ENCODE results near the gene PRPSAP1. TPM values are rescaled to one million over a fixed set of nuclear protein-coding genes. Genes with fewer than 3 reads are reported as not detected.
A peak's percentile ranks its signal among the peaks of the same experiment; 100 is the strongest.

The PRPSAP1 gene
- total and polyA plus RNA-seq, 7 experiments from 2014 or later, result 19.6 to 59.1 (median 53.3) TPM

DNA sequence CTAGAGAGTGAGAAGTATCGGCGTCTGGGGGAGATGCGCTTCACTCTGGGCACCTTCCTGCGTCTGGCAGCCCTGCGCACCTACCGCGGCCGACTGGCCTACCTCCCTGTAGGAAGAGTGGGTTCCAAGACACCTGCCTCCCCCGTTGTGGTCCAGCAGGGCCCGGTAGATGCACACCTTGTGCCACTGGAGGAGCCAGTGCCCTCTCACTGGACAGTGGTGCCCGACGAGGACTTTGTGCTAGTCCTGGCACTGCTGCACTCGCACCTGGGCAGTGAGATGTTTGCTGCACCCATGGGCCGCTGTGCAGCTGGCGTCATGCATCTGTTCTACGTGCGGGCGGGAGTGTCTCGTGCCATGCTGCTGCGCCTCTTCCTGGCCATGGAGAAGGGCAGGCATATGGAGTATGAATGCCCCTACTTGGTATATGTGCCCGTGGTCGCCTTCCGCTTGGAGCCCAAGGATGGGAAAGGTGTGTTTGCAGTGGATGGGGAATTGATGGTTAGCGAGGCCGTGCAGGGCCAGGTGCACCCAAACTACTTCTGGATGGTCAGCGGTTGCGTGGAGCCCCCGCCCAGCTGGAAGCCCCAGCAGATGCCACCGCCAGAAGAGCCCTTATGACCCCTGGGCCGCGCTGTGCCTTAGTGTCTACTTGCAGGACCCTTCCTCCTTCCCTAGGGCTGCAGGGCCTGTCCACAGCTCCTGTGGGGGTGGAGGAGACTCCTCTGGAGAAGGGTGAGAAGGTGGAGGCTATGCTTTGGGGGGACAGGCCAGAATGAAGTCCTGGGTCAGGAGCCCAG lies 33.5 kb upstream of the PRPSAP1 start:
- Mint-ChIP-seq H3K27ac (peak overlapping the region in 2 of 9 donors; percentile 25 to 77), H3K4me3 (peak overlapping the region in 3 of 10 donors; percentile 21 to 93 (median 75)), H3K36me3 (peaks cover 0 to 7% (median 0%) of the 10 kb centered on the region in 5 donors), H3K9me3 (peaks cover 0 to 1% (median 0%) of the 10 kb centered on the region in 11 donors), H3K27me3 (no peaks in the 10 kb centered on the region), H3K4me1 (peaks cover 4 to 17% (median 10%) of the 10 kb centered on the region in 7 donors)
- H3K4me3 ChIP-seq (ENCODE audit: low read length), result no peak overlapping the region
- H3K36me3 ChIP-seq (ENCODE audit: control insufficient read depth in 2 of 3, insufficient read depth in 3 of 3, low read length in 3 of 3), result peaks cover 0 to 25% (median 0%) of the 10 kb centered on the region in 3 experiments
- H3K4me1 ChIP-seq (ENCODE audit: control insufficient read depth in 2 of 2, insufficient read depth in 2 of 2, low read length in 2 of 2), result peaks cover 0 to 15% of the 10 kb centered on the region in 2 donors
- ChIA-PET CTCF (interaction anchor here (0.6 to 3.1 kb wide), 3 partner anchors 10 to 459 kb away, joined by 3 to 18 read pairs (median 3); no protein-coding TSS in a partner anchor), POLR2A (interaction anchor here (0.6 to 1.4 kb wide), 2 partner anchors 11 to 121 kb away, joined by 3 to 4 read pairs; no protein-coding TSS in a partner anchor)
- ATAC-seq (no peak), DNase-seq (no peak)
- H3K27me3 ChIP-seq (ENCODE audit: control insufficient read depth in 2 of 2, insufficient read depth in 2 of 2, low read length in 2 of 2), result no peaks in the 10 kb centered on the region
- no peak overlapping the region for H3K27ac ChIP-seq (ENCODE audit: low read depth, low read length)
- intact Hi-C loops (cut with micrococcal nuclease), result no loop called here
- H3K9me3 ChIP-seq (ENCODE audit: control insufficient read depth in 2 of 3, low read length in 3 of 3), result no peaks in the 10 kb centered on the region

DNA sequence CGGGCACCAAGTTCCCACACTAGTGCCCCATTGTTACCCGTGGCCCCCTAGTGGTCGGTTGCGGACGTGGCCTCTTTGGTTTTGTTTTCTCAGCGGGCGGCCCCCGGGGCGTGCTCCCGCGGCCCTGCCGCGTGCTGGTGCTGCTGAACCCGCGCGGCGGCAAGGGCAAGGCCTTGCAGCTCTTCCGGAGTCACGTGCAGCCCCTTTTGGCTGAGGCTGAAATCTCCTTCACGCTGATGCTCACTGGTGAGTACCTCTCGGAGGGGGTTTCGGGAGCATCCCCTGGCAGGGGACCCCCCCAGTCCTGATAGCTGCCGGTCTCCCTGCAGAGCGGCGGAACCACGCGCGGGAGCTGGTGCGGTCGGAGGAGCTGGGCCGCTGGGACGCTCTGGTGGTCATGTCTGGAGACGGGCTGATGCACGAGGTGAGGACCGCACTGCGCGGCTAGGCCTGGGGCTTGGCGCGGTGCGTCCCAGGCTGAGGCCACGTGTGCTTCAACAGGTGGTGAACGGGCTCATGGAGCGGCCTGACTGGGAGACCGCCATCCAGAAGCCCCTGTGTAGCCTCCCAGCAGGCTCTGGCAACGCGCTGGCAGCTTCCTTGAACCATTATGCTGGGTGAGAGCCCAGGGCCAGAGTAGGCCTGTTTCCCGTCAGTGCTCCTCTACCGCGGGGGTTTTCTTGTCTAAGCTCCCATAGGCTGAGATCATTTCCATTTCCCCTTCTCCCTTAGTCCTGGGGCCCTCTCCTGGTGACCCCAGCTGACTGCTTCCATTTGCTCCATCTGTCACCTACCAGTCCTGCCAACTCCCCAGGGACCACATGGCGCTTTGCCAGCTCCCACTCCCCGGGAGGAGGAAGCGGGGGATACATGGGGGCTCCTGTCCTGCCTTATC lies 32.4 kb upstream of the PRPSAP1 start:
- POLR2A ChIA-PET, result interaction anchor here (1.4 to 2.3 kb wide), 5 partner anchors 33 to 375 kb away, joined by 3 to 8 read pairs (median 4); partner anchors contain the start of genes PRPSAP1 and UBE2O

DNA sequence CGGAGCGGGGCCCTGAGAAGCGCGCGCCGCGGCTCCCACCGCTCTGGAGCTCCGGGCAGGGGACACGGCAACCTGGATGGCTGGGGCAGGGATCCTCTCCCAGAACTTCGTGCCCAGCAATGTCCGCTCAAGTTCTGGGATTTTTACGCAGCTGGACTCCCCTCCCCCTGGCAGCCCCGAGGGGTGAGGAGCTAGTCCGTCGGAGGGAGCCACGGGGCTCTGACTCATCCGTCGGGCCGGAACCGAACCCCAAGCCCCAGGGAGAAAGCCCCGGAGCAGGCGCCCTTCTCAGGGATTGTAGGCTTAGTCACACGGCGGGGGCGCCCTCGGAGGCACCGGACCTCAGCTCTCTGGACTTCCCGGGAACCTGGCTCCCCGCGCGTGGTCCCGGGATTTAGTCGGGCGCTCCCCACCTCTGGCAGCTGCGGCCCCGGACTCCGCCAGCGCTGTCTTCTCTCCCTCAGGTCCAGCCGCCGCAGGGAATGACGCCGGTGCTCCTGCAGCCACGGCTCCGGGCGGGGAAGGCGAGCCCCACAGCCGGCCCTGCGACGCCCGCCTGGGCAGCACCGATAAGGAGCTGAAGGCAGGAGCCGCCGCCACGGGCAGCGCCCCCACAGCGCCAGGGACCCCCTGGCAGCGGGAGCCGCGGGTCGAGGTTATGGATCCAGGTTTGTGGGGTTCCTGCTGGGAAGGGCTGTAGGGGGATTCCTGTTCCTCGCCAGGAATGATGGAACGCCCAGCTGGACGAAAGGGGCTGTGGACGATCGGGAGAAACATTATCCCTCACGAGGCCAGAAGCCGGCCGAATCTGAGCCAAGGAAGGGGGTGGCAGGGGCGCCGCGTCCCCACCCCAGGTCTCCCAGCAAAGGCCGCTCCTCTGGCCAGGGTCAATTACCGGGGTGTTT lies 31.5 kb upstream of the PRPSAP1 start:
- no peak overlapping the region for H3K27ac ChIP-seq (ENCODE audit: low read depth, low read length)
- peaks cover 4 to 17% (median 11%) of the 10 kb centered on the region in 7 donors for H3K4me1 Mint-ChIP-seq
- intact Hi-C loops (cut with micrococcal nuclease), result loop anchor here (1.0 to 2.0 kb wide), 5 partner anchors 14 to 82 kb away; partner anchors contain the start of genes UBE2O (in 2 of the 2) and PRPSAP1 (in 1 of the 2)
- peak overlapping the region; percentile 63 for H3K4me3 ChIP-seq (ENCODE audit: low read length)
- peaks cover 0 to 6% (median 0%) of the 10 kb centered on the region in 5 donors for H3K36me3 Mint-ChIP-seq
- peaks cover 0 to 1% (median 0%) of the 10 kb centered on the region in 11 donors for H3K9me3 Mint-ChIP-seq
- peaks cover 0 to 15% of the 10 kb centered on the region in 2 donors for H3K4me1 ChIP-seq (ENCODE audit: control insufficient read depth in 2 of 2, insufficient read depth in 2 of 2, low read length in 2 of 2)
- no peaks in the 10 kb centered on the region for H3K27me3 Mint-ChIP-seq
- peak overlapping the region; percentile 39 to 93 (median 71) for H3K4me3 Mint-ChIP-seq
- ChIA-PET POLR2A (interaction anchor here (0.7 to 2.3 kb wide), 12 partner anchors 32 to 632 kb away, joined by 3 to 8 read pairs (median 3); partner anchors contain the start of genes EXOC7, PRPSAP1 and UBE2O), CTCF (interaction anchor here (0.6 to 3.1 kb wide), 11 partner anchors 12 to 714 kb away, joined by 3 to 18 read pairs (median 4); partner anchors contain the start of gene QRICH2)
- DNase-seq (peak in 6 of 9 donors; percentile 9 to 68 (median 28)), ATAC-seq (peak; percentile 36)
- no peak overlapping the region for H3K27ac Mint-ChIP-seq
- H3K36me3 ChIP-seq (ENCODE audit: control insufficient read depth in 2 of 3, insufficient read depth in 3 of 3, low read length in 3 of 3), result peaks cover 0 to 6% (median 0%) of the 10 kb centered on the region in 3 experiments
- no peaks in the 10 kb centered on the region for H3K27me3 ChIP-seq (ENCODE audit: control insufficient read depth in 2 of 2, insufficient read depth in 2 of 2, low read length in 2 of 2)
- no peaks in the 10 kb centered on the region for H3K9me3 ChIP-seq (ENCODE audit: control insufficient read depth in 2 of 3, low read length in 3 of 3)

More for the DNA sequence above, 32.4 kb upstream of the PRPSAP1 start:
- Histone ChIP-seq H3K9me3 (ENCODE audit: control insufficient read depth in 2 of 3, low read length in 3 of 3) (no peaks in the 10 kb centered on the region), H3K4me3 (ENCODE audit: low read length) (peak overlapping the region; percentile 61), H3K4me1 (ENCODE audit: control insufficient read depth in 2 of 2, insufficient read depth in 2 of 2, low read length in 2 of 2) (peaks cover 0 to 15% of the 10 kb centered on the region in 2 donors), H3K27ac (ENCODE audit: low read depth, low read length) (no peak overlapping the region), H3K27me3 (ENCODE audit: control insufficient read depth in 2 of 2, insufficient read depth in 2 of 2, low read length in 2 of 2) (no peaks in the 10 kb centered on the region), H3K36me3 (ENCODE audit: control insufficient read depth in 2 of 3, insufficient read depth in 3 of 3, low read length in 3 of 3) (peaks cover 0 to 15% (median 0%) of the 10 kb centered on the region in 3 experiments)
- H3K27ac Mint-ChIP-seq, result peak overlapping the region in 2 of 9 donors; percentile 25 to 28
- no peaks in the 10 kb centered on the region for H3K27me3 Mint-ChIP-seq
- ATAC-seq (peak; percentile 68), DNase-seq (peak; percentile 68 to 89 (median 80))
- CTCF ChIA-PET, result interaction anchor here (0.6 to 3.1 kb wide), 7 partner anchors 11 to 713 kb away, joined by 3 to 18 read pairs (median 4); partner anchors contain the start of gene QRICH2
- H3K36me3 Mint-ChIP-seq, result peaks cover 0 to 7% (median 0%) of the 10 kb centered on the region in 5 donors
- H3K4me3 Mint-ChIP-seq, result peak overlapping the region; percentile 39 to 93 (median 68)
- H3K9me3 Mint-ChIP-seq, result peaks cover 0 to 1% (median 0%) of the 10 kb centered on the region in 11 donors
- intact Hi-C loops (cut with micrococcal nuclease), result loop anchor here (1.0 to 2.0 kb wide), 4 partner anchors 15 to 83 kb away; partner anchors contain the start of genes PRPSAP1 (in 1 of the 2) and UBE2O (in 1 of the 2)
- H3K4me1 Mint-ChIP-seq, result peaks cover 4 to 17% (median 11%) of the 10 kb centered on the region in 7 donors

DNA sequence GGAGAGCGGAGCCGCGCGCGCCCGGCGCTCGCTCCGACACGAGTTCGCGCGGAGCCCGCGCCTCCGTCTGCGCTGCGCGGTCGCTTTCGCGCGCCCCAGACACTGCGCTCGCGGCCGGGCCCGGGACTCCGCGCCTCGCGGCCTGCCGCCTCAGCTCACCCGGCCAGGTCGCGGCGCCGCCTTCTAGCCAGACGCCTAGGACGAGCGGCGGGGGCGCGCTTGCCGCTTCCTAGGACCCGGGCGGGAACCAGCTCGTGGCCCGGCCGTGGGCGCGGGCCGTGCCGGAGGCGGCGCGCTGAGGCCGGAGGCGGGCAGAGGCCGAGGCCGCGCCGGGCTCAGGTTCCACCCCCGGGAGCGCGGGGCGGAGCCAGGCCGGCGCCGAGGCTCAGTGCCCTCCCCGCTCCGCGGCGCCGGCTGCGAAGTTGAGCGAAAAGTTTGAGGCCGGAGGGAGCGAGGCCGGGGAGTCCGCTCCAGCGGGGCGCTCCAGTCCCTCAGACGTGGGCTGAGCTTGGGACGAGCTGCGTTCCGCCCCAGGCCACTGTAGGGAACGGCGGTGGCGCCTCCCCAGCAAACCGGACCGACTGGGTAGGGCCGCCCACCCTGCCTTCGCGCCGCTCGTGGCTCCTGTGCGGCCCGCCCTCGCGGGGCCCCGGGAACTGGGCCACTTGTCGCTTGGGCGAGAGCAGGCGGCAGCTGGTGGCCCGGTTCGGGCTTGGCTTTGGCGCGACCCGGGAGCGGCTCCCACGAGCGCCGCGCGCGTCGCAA lies 30.7 kb upstream of the PRPSAP1 start, which contains the start of gene SPHK1:
SPHK1 (plus strand) TSS at position 388 of the 765 bp plus-strand sequence. CDS start 1,036 bp downstream, outside the sequence.
- Mint-ChIP-seq H3K4me1 (peaks cover 4 to 17% (median 11%) of the 10 kb centered on the region in 7 donors), H3K9me3 (peaks cover 0 to 1% (median 0%) of the 10 kb centered on the region in 11 donors), H3K27ac (peak within 1 kb of the TSS; percentile 18 to 88 (median 67)), H3K4me3 (peak within 1 kb of the TSS; percentile 86 to 94 (median 92)), H3K36me3 (no peaks in the 10 kb centered on the region), H3K27me3 (peaks cover 0 to 2% (median 0%) of the 10 kb centered on the region in 5 donors)
- Histone ChIP-seq H3K9me3 (ENCODE audit: control insufficient read depth in 2 of 3, low read length in 3 of 3) (no peaks in the 10 kb centered on the region), H3K27ac (ENCODE audit: low read depth, low read length) (no peak within 1 kb of the TSS), H3K27me3 (ENCODE audit: control insufficient read depth in 2 of 2, insufficient read depth in 2 of 2, low read length in 2 of 2) (no peaks in the 10 kb centered on the region), H3K4me1 (ENCODE audit: control insufficient read depth in 2 of 2, insufficient read depth in 2 of 2, low read length in 2 of 2) (peaks cover 0 to 15% of the 10 kb centered on the region in 2 donors), H3K36me3 (ENCODE audit: control insufficient read depth in 2 of 3, insufficient read depth in 3 of 3, low read length in 3 of 3) (no peaks in the 10 kb centered on the region), H3K4me3 (ENCODE audit: low read length) (peak within 1 kb of the TSS; percentile 63)
- intact Hi-C loops (cut with micrococcal nuclease), result loop anchor here (1.0 to 2.0 kb wide), 3 partner anchors 14 to 69 kb away; partner anchors contain the start of gene UBE2O (in 2 of the 2)
- DNase-seq (peak in 7 of 9 donors; percentile 23 to 87 (median 42)), ATAC-seq (peak; percentile 68)
- ChIA-PET POLR2A (interaction anchor here (0.7 to 2.3 kb wide), 11 partner anchors 31 to 631 kb away, joined by 3 to 8 read pairs (median 3); partner anchors contain the start of genes EXOC7, PRPSAP1 and UBE2O), CTCF (interaction anchor here (0.6 to 1.5 kb wide), 6 partner anchors 14 to 637 kb away, joined by 3 to 7 read pairs (median 4); no protein-coding TSS in a partner anchor)
